Neural cell (in vitro differentiated cells): ENCODE measurements around the gene PLXNA2. TPM values are rescaled to one million over a fixed set of nuclear protein-coding genes. Genes with fewer than 3 reads are reported as not detected.

Experiments used
- H2AFZ ChIP-seq: fragments of 200-600, 300-800 bp; sonication (generic), shearing (Covaris generic); 2 replicates; pipeline ENCODE4 v1.6.0; 2014; ENCODE audit warnings: low read depth, mild to moderate bottlenecking, antibody characterized with exemption, low read length, moderate library complexity
- H3F3A ChIP-seq: fragments of 200-600 bp; shearing (Covaris generic); 2 replicates; pipeline ENCODE4 v1.6.1; 2016; ENCODE audit warnings: mild to moderate bottlenecking, moderate library complexity, mixed read lengths, antibody characterized with exemption, low read length; ENCODE audit not compliant: insufficient read depth, poor library complexity, severe bottlenecking
- H3K27ac ChIP-seq: fragments of 200-600, 300-800 bp; sonication (generic), shearing (Covaris generic); 2 replicates; pipeline ENCODE4 v1.5.1; 2014; ENCODE audit warnings: mild to moderate bottlenecking, low read length, moderate library complexity
- H3K27me3 ChIP-seq: fragments of 300-800, 200-600 bp; sonication (generic), shearing (Covaris generic); 2 replicates; pipeline ENCODE4 v1.6.0; 2014; ENCODE audit warnings: mild to moderate bottlenecking, low read depth, low read length, moderate library complexity; ENCODE audit not compliant: insufficient read depth
- H3K36me3 ChIP-seq: fragments of 300-800, 200-600 bp; sonication (generic), shearing (Covaris generic); 2 replicates; pipeline ENCODE4 v1.5.1; 2014; ENCODE audit warnings: mild to moderate bottlenecking, antibody characterized with exemption, low read length, moderate library complexity; ENCODE audit not compliant: insufficient read depth
- H3K4me2 ChIP-seq: fragments of 300-800, 200-600 bp; sonication (generic), shearing (Covaris generic); 2 replicates; pipeline ENCODE4 v1.6.0; 2014; ENCODE audit warnings: mild to moderate bottlenecking, low read length
- H3K4me3 ChIP-seq: fragments of 300-800, 200-600 bp; sonication (generic), shearing (Covaris generic); 2 replicates; pipeline ENCODE4 v1.5.1; 2014; ENCODE audit warnings: mild to moderate bottlenecking, low read length, moderate library complexity
- H3K79me2 ChIP-seq: fragments of 200-600 bp; shearing (Covaris generic); replicated peaks from 2 replicates; pipeline ENCODE4 v1.6.0; 2014; ENCODE audit warnings: mild to moderate bottlenecking, low read length, moderate library complexity; ENCODE audit not compliant: insufficient read depth
- H3K9ac ChIP-seq: fragments of 300-800, 200-600 bp; sonication (generic), shearing (Covaris generic); 2 replicates; pipeline ENCODE4 v1.6.1; 2016; ENCODE audit warnings: mild to moderate bottlenecking, low read length, mixed read lengths
- H3K9me2 ChIP-seq: fragments of 200-600 bp; shearing (Covaris generic); 2 replicates; pipeline ENCODE4 v1.6.1; 2016; ENCODE audit warnings: mild to moderate bottlenecking, low read length, mixed read lengths; ENCODE audit not compliant: insufficient read depth
- H3K9me3 ChIP-seq: fragments of 200-600, 300-800 bp; sonication (generic), shearing (Covaris generic); 2 replicates; pipeline ENCODE4 v1.6.1; 2016; ENCODE audit warnings: mild to moderate bottlenecking, mixed run types, low read length, moderate library complexity, mixed read lengths
- H4K20me1 ChIP-seq: fragments of 200-600 bp; shearing (Covaris generic); 2 replicates; pipeline ENCODE4 v1.6.1; 2016; ENCODE audit warnings: mild to moderate bottlenecking, mixed run types; ENCODE audit not compliant: insufficient read depth
- EP300 ChIP-seq: fragments of 450-650 bp; conservative IDR thresholded peaks from 2 replicates; pipeline ENCODE4 v1.6.1; 2014; ENCODE audit warnings: antibody characterized with exemption, mild to moderate bottlenecking, moderate library complexity; ENCODE audit not compliant: poor library complexity, severe bottlenecking
- EZH2 ChIP-seq: fragments of 200-600, 300-800 bp; shearing (Covaris generic), sonication (generic); IDR thresholded peaks from 2 replicates; pipeline ENCODE4 v1.6.1; 2014; ENCODE audit warnings: antibody characterized with exemption, low read length, borderline replicate concordance, mild to moderate bottlenecking; ENCODE audit not compliant: insufficient read depth, poor library complexity, severe bottlenecking
- MXI1 ChIP-seq: fragments of 450-650 bp; conservative IDR thresholded peaks from 2 replicates; pipeline ENCODE4 v1.6.1; 2014; ENCODE audit warnings: antibody characterized with exemption, mild to moderate bottlenecking; ENCODE audit not compliant: poor library complexity, severe bottlenecking
- POLR2AphosphoS5 ChIP-seq: IDR thresholded peaks from 2 replicates; pipeline ENCODE4 v1.6.1; 2012
- RAD21 ChIP-seq: fragments of 450-650 bp; conservative IDR thresholded peaks from 2 replicates; pipeline ENCODE4 v1.6.1; 2014; ENCODE audit warnings: antibody characterized with exemption, mild to moderate bottlenecking, moderate library complexity
- SMC3 ChIP-seq: fragments of 450-650 bp; conservative IDR thresholded peaks from 2 replicates; pipeline ENCODE4 v1.6.1; 2014; ENCODE audit warnings: antibody characterized with exemption, mild to moderate bottlenecking, moderate library complexity; ENCODE audit not compliant: poor library complexity
- TAF1 ChIP-seq: IDR thresholded peaks from 2 replicates; pipeline ENCODE4 v1.6.1; 2012; ENCODE audit warnings: low read depth
- polyA plus RNA-seq: library from polyadenylated mRNA; depleted of rRNA; stranded (reverse); fragments of >200 nt; gene quantifications from 2 replicates; pipeline ENCODE4 v1.2.3, GENCODE V29; 2014
- TF ChIP-seq, protein P1 (sequence below): IDR thresholded peaks from 2 replicates; pipeline ENCODE4 v1.6.1; 2012; ENCODE audit warnings: borderline replicate concordance
- TF ChIP-seq, protein P2 (sequence below): fragments of 450-650 bp; IDR thresholded peaks from 2 replicates; pipeline ENCODE4 v1.5.1; 2014; ENCODE audit warnings: antibody characterized with exemption, mild to moderate bottlenecking, moderate library complexity; ENCODE audit not compliant: poor library complexity, severe bottlenecking

The PLXNA2 gene
- polyA plus RNA-seq, 1 donor from 2014 or later = 30.6 TPM

DNA sequence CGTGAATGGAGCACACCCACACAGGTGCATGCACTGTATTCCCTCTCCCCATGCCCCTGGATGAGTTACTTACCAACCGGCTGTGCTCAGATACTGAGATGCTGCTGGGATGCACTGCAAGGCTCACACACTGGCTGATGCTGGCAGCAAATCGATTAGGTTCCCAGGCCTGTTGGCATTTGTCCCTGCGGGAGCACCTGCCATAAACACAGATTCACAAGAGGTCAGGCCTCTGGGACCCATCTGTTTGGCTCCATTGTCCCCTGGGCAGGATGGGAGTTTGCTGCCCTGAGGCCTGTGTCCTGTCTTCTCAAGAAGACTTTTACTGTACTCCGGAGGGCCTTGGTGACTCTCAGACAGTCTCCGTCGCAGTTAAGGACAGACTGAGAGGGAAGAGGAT lies 145.4 kb downstream of the PLXNA2 start:
- TF ChIP-seq MXI1 (no peak), EZH2 (no peak), TAF1 (no peak), SMC3 (no peak), RAD21 (no peak), POLR2AphosphoS5 (no peak), EP300 (no peak)
- TF ChIP-seq, protein P1, sequence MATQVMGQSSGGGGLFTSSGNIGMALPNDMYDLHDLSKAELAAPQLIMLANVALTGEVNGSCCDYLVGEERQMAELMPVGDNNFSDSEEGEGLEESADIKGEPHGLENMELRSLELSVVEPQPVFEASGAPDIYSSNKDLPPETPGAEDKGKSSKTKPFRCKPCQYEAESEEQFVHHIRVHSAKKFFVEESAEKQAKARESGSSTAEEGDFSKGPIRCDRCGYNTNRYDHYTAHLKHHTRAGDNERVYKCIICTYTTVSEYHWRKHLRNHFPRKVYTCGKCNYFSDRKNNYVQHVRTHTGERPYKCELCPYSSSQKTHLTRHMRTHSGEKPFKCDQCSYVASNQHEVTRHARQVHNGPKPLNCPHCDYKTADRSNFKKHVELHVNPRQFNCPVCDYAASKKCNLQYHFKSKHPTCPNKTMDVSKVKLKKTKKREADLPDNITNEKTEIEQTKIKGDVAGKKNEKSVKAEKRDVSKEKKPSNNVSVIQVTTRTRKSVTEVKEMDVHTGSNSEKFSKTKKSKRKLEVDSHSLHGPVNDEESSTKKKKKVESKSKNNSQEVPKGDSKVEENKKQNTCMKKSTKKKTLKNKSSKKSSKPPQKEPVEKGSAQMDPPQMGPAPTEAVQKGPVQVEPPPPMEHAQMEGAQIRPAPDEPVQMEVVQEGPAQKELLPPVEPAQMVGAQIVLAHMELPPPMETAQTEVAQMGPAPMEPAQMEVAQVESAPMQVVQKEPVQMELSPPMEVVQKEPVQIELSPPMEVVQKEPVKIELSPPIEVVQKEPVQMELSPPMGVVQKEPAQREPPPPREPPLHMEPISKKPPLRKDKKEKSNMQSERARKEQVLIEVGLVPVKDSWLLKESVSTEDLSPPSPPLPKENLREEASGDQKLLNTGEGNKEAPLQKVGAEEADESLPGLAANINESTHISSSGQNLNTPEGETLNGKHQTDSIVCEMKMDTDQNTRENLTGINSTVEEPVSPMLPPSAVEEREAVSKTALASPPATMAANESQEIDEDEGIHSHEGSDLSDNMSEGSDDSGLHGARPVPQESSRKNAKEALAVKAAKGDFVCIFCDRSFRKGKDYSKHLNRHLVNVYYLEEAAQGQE = no peak
- TF ChIP-seq, protein P2, sequence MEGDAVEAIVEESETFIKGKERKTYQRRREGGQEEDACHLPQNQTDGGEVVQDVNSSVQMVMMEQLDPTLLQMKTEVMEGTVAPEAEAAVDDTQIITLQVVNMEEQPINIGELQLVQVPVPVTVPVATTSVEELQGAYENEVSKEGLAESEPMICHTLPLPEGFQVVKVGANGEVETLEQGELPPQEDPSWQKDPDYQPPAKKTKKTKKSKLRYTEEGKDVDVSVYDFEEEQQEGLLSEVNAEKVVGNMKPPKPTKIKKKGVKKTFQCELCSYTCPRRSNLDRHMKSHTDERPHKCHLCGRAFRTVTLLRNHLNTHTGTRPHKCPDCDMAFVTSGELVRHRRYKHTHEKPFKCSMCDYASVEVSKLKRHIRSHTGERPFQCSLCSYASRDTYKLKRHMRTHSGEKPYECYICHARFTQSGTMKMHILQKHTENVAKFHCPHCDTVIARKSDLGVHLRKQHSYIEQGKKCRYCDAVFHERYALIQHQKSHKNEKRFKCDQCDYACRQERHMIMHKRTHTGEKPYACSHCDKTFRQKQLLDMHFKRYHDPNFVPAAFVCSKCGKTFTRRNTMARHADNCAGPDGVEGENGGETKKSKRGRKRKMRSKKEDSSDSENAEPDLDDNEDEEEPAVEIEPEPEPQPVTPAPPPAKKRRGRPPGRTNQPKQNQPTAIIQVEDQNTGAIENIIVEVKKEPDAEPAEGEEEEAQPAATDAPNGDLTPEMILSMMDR = no peak
- Histone ChIP-seq H3K9me3 (no peaks in the 10 kb centered on the region), H3K36me3 (peaks cover 15% of the 10 kb centered on the region), H3K9me2 (no peaks in the 10 kb centered on the region), H3F3A (no peaks in the 10 kb centered on the region), H3K4me2 (no peak overlapping the region), H2AFZ (no peak overlapping the region), H3K4me3 (no peak overlapping the region), H3K79me2 (no peaks in the 10 kb centered on the region), H3K27me3 (no peaks in the 10 kb centered on the region), H3K27ac (no peak overlapping the region), H4K20me1 (no peaks in the 10 kb centered on the region), H3K9ac (no peak overlapping the region)

DNA sequence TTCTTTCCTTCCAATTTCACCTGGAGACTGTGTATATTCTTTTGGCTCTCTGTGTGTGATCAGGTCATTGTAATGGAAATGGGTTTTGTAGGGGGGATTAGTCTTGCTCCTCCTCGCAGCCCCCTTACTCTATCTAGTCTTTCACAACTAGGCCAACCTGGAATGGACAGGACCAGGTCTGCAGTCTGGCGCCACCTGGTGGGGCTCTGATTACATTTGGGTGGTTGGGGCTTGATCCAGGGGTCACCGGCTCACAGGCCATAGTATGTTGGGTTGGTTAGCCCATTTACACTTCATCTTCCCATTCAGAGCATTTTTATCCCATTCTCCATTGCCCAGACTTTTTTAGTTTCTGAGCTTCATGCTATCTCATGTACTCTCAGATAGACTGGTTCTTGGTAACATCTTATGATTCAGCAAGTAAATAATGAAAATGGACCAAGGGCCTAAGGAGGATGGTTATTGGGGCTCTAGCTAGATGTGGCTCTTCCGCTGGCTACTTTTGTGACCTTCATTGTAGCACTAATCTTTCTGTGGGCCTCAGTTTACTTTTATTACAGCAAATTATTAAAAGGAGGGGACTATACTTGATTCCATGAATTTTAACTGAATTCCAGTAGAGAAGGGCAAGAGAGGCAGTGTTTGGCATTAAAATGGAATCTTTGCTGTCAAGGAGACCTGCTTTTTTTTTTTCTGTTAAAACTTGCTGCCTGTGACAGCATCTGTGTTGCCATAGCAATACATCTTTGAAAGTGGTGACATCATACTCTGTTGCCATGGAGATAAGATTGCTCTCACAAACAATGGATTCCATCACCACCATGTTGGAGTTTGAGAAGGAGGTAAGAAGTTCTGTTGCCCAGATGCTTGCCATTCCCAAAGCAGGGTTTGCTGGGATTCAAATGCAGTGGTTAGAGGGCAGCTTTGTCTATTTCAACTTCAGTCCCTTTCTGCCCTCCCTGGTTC lies 150.1 kb downstream of the PLXNA2 start:
- Histone ChIP-seq H3K36me3 (peaks cover 22% of the 10 kb centered on the region), H3K27ac (peak overlapping the region; percentile 77), H3K9ac (peak overlapping the region; percentile 22), H3K27me3 (no peaks in the 10 kb centered on the region), H2AFZ (no peak overlapping the region), H3K4me2 (no peak overlapping the region), H3K9me2 (no peaks in the 10 kb centered on the region), H3K4me3 (no peak overlapping the region), H3K79me2 (no peaks in the 10 kb centered on the region), H4K20me1 (no peaks in the 10 kb centered on the region), H3F3A (no peaks in the 10 kb centered on the region), H3K9me3 (no peaks in the 10 kb centered on the region)
- TF ChIP-seq EP300 (peak; percentile 88), EZH2 (no peak), SMC3 (peak; percentile 46), TAF1 (no peak), RAD21 (no peak), POLR2AphosphoS5 (no peak), MXI1 (peak; percentile 53)
- TF ChIP-seq, protein P2 = peak; percentile 63
- TF ChIP-seq, protein P1 = no peak
